Glutamatergic neuron (in vitro differentiated cells): ENCODE data around the gene VASN. TPM values are rescaled to one million over a fixed set of nuclear protein-coding genes. Genes with fewer than 3 reads are reported as not detected.
"Not testable (repeated sequence)": the region's sequence is repeated elsewhere in the genome, so short reads cannot be mapped to it uniquely, and the experiment has no call there.

Experiments
- DNase-seq: peaks from one replicate; pipeline ENCODE4 v3.0.0; 2022
- H3K27ac Mint-ChIP-seq: one replicate; pipeline ENCODE4 v1.8.0; 2020; ENCODE audit warnings: mild to moderate bottlenecking, mixed read lengths, inconsistent platforms; ENCODE audit not compliant: unreplicated experiment
- H3K27me3 Mint-ChIP-seq: one replicate; pipeline ENCODE4 v1.8.0; 2020; ENCODE audit warnings: mild to moderate bottlenecking, moderate library complexity, mixed read lengths, inconsistent platforms; ENCODE audit not compliant: unreplicated experiment
- H3K36me3 Mint-ChIP-seq: one replicate; pipeline ENCODE4 v1.8.0; 2020; ENCODE audit warnings: mild to moderate bottlenecking, mixed read lengths, inconsistent platforms; ENCODE audit not compliant: unreplicated experiment
- H3K4me1 Mint-ChIP-seq: one replicate; pipeline ENCODE4 v1.8.0; 2020; ENCODE audit warnings: mild to moderate bottlenecking, low read depth, mixed read lengths, inconsistent platforms; ENCODE audit not compliant: unreplicated experiment
- H3K4me3 Mint-ChIP-seq: one replicate; pipeline ENCODE4 v1.8.0; 2020; ENCODE audit warnings: mild to moderate bottlenecking, mixed read lengths, inconsistent platforms; ENCODE audit not compliant: unreplicated experiment
- H3K9me3 Mint-ChIP-seq: one replicate; pipeline ENCODE4 v1.8.0; 2020; ENCODE audit warnings: mild to moderate bottlenecking, moderate library complexity, mixed read lengths, inconsistent platforms; ENCODE audit not compliant: unreplicated experiment
- total RNA-seq: library from RNA; stranded (reverse); fragmentation: NEBNext Ultra II Directional; extraction: Animal tissue kit (Norgen Biotek cat#: 25700); gene quantifications from one replicate; pipeline ENCODE4 v1.2.1, GENCODE V29; 2021; ENCODE audit not compliant: unreplicated experiment
- TF ChIP-seq, protein P1 (sequence below): fragments of 200-600 bp; sonication (generic); IDR thresholded peaks from one replicate; pipeline ENCODE4 v1.5.0; 2021; ENCODE audit not compliant: partially characterized antibody, unreplicated experiment

The VASN gene
- total RNA-seq, 1 donor from 2014 or later, result 4.1 TPM

DNA sequence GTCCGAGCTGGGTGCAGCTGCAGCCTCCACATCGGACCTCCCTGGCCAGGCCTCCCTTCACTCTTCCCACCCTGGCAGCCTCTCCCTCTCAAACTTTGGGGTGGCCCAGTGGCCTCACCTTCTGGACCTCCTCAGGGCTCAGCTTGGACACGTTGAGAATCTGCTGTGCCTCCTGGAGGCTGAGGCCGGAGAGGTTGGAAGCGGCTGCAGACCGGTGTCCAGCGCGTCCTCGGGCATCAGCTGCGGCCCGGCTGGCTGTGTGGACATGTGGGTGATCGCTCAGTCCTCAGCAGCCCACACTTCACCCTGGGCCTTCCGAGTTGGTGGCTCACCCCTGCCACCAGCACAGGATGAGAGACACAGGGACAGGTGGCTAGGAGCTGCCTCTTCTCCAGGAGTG, 30.4 kb upstream of the VASN start:
- Mint-ChIP-seq H3K9me3 (peaks cover 4% of the 10 kb centered on the region), H3K4me3 (no peak overlapping the region), H3K36me3 (no peaks in the 10 kb centered on the region), H3K4me1 (peaks cover 2% of the 10 kb centered on the region), H3K27me3 (peaks cover 8% of the 10 kb centered on the region), H3K27ac (no peak overlapping the region)
- DNase-seq, result no peak
- TF ChIP-seq, protein P1, sequence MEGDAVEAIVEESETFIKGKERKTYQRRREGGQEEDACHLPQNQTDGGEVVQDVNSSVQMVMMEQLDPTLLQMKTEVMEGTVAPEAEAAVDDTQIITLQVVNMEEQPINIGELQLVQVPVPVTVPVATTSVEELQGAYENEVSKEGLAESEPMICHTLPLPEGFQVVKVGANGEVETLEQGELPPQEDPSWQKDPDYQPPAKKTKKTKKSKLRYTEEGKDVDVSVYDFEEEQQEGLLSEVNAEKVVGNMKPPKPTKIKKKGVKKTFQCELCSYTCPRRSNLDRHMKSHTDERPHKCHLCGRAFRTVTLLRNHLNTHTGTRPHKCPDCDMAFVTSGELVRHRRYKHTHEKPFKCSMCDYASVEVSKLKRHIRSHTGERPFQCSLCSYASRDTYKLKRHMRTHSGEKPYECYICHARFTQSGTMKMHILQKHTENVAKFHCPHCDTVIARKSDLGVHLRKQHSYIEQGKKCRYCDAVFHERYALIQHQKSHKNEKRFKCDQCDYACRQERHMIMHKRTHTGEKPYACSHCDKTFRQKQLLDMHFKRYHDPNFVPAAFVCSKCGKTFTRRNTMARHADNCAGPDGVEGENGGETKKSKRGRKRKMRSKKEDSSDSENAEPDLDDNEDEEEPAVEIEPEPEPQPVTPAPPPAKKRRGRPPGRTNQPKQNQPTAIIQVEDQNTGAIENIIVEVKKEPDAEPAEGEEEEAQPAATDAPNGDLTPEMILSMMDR, result no peak

DNA sequence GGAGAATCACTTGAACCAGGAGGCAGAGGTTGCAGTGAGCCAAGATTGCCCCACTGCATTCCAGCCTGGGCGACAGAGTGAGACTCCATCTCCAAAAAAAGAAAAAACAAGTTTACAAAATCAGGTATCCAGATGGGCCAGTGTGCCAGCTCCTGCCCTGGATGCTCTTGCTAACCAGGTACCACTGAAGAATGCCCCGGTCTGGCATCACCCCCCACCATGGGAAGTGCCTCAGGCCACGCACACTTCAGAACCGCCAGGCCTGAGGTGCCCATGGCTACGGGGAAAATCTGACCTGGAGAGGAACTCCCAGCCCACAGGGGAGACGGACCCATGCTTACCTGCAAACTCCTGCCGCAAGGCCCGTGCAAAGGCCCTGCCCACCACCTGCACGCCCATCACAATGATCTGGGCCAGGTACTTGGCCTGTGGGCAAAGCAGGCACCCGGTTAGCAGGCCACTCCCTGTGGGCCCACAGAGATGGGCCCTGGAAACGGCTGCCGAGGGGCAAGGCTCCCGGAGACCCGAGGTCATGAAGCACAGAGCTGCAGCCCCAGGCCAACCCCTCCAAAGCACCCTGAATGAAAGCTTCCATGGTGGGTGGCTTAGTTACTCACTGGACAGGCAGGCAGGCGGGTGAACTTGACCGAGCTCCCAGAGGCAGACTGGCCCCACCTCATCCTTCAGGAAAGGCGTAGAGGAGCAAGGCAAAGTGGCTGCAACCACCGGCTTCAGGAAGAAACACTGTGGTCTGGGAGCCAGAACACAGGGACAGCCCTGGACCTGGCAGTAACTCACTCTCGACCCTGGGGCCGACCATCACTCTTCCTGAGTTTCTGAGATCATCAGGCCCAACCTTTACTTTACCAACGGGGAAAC, 28.5 kb upstream of the VASN start:
- DNase-seq, result no peak
- TF ChIP-seq, protein P1, result no peak
- H3K27me3 Mint-ChIP-seq, result peaks cover 8% of the 10 kb centered on the region
- no peak overlapping the region for H3K4me3 Mint-ChIP-seq
- no peaks in the 10 kb centered on the region for H3K36me3 Mint-ChIP-seq
- H3K27ac Mint-ChIP-seq, result no peak overlapping the region
- H3K4me1 Mint-ChIP-seq, result peaks cover 2% of the 10 kb centered on the region
- H3K9me3 Mint-ChIP-seq, result peaks cover 4% of the 10 kb centered on the region

DNA sequence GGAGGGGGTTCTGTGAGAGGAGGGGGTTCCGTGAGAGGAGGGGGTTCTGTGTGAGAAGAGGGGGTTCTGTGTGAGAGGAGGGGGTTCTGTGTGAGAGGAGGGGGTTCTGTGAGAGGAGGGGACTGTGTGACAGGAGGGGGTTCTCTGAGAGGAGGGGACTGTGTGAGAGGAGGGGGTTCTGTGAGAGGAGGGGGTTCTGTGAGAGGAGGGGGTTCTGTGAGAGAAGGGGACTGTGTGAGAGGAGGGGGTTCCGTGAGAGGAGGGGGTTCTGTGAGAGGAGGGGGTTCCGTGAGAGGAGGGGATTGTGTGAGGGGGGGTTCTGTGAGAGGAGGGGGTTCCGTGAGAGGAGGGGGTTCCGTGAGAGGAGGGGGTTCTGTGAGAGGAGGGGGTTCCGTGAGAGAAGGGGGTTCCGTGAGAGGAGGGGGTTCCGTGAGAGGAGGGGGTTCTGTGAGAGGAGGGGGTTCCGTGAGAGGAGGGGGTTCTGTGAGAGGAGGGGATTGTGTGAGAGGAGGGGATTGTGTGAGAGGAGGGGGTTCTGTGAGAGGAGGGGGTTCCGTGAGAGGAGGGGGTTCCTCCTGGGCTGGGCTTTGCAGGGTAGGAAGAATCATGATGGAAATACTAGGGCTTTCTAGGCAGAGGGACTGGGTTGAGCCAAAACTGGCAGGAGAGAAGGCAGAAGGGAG, 27.2 kb upstream of the VASN start:
- H3K4me1 Mint-ChIP-seq, H3K4me3 Mint-ChIP-seq, H3K36me3 Mint-ChIP-seq, DNase-seq, H3K9me3 Mint-ChIP-seq: not testable (repeated sequence)
- H3K27me3 Mint-ChIP-seq, result peaks cover 11% of the 10 kb centered on the region
- peak overlapping the region; percentile 64 for H3K27ac Mint-ChIP-seq

DNA sequence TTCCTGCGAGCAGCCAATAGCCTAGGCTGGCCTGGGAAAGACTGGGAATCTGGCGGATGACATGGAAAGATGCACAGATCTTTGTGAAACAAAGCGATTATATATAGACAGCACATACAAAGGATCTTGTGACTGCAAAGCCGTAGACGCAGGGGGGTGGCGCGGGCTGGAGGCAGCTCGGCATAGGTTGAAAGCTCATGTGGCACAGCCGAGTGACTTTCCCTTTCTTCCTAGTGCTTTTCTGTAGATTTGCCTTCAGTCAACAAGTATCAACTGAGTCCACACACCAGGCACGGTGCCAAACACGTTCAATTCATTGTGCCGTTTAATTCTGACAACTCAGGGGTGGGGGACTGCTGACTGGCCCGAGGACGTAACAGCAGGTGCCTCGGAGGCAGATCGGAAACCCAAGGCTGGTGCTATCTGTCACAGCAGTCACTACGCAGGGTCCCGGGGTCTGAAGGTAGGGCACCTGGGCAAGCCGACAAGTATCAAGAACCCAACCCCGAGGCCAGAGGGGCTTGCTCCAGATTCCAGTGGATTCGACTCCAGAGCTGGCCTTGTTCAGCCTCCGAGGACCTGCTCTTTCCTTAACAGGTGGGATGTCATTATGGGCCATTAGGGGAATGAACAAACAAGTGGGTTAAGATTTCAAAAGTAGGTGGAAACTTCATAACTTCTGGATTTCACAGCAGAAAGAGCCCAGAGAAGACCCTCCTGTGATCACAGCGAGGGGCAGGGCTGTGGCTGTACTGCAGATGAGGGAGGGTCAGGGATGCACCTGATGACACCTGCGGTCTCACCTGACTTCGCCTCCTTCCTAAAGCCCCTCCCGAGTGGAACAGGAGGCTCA, 26.4 kb upstream of the VASN start:
- H3K27me3 Mint-ChIP-seq, result peaks cover 11% of the 10 kb centered on the region
- DNase-seq, result no peak
- H3K4me3 Mint-ChIP-seq, result no peak overlapping the region
- peak overlapping the region; percentile 64 for H3K27ac Mint-ChIP-seq
- TF ChIP-seq, protein P1, result no peak
- H3K4me1 Mint-ChIP-seq, result peaks cover 3% of the 10 kb centered on the region
- no peaks in the 10 kb centered on the region for H3K36me3 Mint-ChIP-seq
- peaks cover 5% of the 10 kb centered on the region for H3K9me3 Mint-ChIP-seq
